Gastrocnemius medialis (tissue), 4 donors: Measurements from ENCODE around the gene ZMAT3.

Source experiments
- POLR2A ChIP-seq, 2 donors: fragments of 450-650 bp; IDR thresholded peaks; one replicate each; pipeline ENCODE4 v1.6.1; 2017; ENCODE audit warnings: antibody characterized with exemption in 2 of 2, mild to moderate bottlenecking in 2 of 2, moderate library complexity in 2 of 2
- TF ChIP-seq, protein P1 (sequence below), 5 experiments: fragments of 450-650 bp in 3 of 5; fragments of 200-600 bp in 2 of 5; sonication (generic) in 2 of 5; IDR thresholded peaks in 4 of 5; conservative IDR thresholded peaks in 1 of 5; 1 replicate in 4 of 5; 2 replicates in 1 of 5; pipeline ENCODE4 v1.5.1; 2016 to 2019; ENCODE audit warnings: antibody characterized with exemption in 5 of 5, mild to moderate bottlenecking in 3 of 5, moderate library complexity in 3 of 5

DNA sequence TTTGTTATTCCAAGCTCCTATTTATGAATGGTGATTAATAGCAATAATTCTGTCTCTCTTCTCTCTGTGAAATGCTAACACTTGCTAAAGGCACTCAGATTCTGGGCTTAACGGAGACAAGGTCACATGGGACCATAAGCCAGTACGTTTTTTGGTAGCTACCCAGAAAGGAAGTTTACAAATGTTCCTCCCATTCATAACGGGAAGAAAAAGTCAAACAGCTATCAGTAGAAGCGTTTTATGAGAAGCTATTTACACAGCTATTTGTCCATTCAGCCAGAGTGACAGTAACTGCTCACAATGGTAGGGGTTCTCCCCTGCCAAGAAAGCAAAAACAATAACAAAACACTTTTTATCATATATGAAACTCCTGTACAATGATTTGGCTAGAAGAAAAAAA lies 51.5 kb downstream of the ZMAT3 start:
- no peak for TF ChIP-seq POLR2A (IDR thresholded peaks at IDR 0.05)
- TF ChIP-seq, protein P1, sequence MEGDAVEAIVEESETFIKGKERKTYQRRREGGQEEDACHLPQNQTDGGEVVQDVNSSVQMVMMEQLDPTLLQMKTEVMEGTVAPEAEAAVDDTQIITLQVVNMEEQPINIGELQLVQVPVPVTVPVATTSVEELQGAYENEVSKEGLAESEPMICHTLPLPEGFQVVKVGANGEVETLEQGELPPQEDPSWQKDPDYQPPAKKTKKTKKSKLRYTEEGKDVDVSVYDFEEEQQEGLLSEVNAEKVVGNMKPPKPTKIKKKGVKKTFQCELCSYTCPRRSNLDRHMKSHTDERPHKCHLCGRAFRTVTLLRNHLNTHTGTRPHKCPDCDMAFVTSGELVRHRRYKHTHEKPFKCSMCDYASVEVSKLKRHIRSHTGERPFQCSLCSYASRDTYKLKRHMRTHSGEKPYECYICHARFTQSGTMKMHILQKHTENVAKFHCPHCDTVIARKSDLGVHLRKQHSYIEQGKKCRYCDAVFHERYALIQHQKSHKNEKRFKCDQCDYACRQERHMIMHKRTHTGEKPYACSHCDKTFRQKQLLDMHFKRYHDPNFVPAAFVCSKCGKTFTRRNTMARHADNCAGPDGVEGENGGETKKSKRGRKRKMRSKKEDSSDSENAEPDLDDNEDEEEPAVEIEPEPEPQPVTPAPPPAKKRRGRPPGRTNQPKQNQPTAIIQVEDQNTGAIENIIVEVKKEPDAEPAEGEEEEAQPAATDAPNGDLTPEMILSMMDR (IDR thresholded peaks at IDR 0.05 in 4 of 5, conservative IDR thresholded peaks at IDR 0.05 in 1 of 5), result no peak
